SK-N-SH treated with all-trans-retinoic acid at 6 μM for 48 hours (cell line): Measurements from ENCODE around the gene XRCC4.
"Not testable (repeated sequence)": the region's sequence is repeated elsewhere in the genome, so short reads cannot be mapped to it uniquely, and the experiment has no call there.

Source experiments
- ATAC-seq: fragments of 200-7000 bp; cut with Tn5 transposase; 3 replicates; pipeline ENCODE4 v1.9.1; 2020; ENCODE audit warnings: mild to moderate bottlenecking, moderate library complexity
- ARNTL ChIP-seq: fragments of 450-650 bp; formaldehyde crosslinking; IDR thresholded peaks from 2 replicates; pipeline ENCODE4 v1.5.0; 2020; ENCODE audit warnings: low read depth, mild to moderate bottlenecking, moderate library complexity, borderline replicate concordance
- CSDC2 ChIP-seq: fragments of 250-450 bp; sonication (Bioruptor Pico); IDR thresholded peaks from 2 replicates; pipeline ENCODE4 v1.5.0; 2020; ENCODE audit warnings: mild to moderate bottlenecking, moderate library complexity
- ESRRG ChIP-seq: fragments of 250-450 bp; sonication (Bioruptor Pico); IDR thresholded peaks from 2 replicates; pipeline ENCODE4 v1.6.1; 2021; ENCODE audit warnings: mild to moderate bottlenecking
- GLIS3 ChIP-seq: fragments of 250-450 bp; sonication (Bioruptor Pico); IDR thresholded peaks from 2 replicates; pipeline ENCODE4 v1.5.0; 2020; ENCODE audit warnings: mild to moderate bottlenecking, moderate library complexity
- ISL1 ChIP-seq: fragments of 250-450 bp; sonication (Bioruptor Pico); IDR thresholded peaks from 2 replicates; pipeline ENCODE4 v2.1.2; 2022; ENCODE audit warnings: mild to moderate bottlenecking, moderate library complexity
- OSR1 ChIP-seq: fragments of 250-450 bp; sonication (Bioruptor Pico); IDR thresholded peaks from 2 replicates; pipeline ENCODE4 v1.8.0; 2022; ENCODE audit warnings: moderate library complexity, mild to moderate bottlenecking, inconsistent platforms
- PPARA ChIP-seq: fragments of 250-450 bp; sonication (Bioruptor Pico); IDR thresholded peaks from 2 replicates; pipeline ENCODE4 v1.5.0; 2020; ENCODE audit warnings: mild to moderate bottlenecking, borderline replicate concordance
- RARB ChIP-seq: fragments of 250-450 bp; sonication (Bioruptor Pico); IDR thresholded peaks from 2 replicates; pipeline ENCODE4 v1.8.0; 2021; ENCODE audit warnings: mild to moderate bottlenecking, moderate library complexity
- SNAI2 ChIP-seq: fragments of 250-450 bp; sonication (Bioruptor Pico); IDR thresholded peaks from 2 replicates; pipeline ENCODE4 v1.5.0; 2020; ENCODE audit warnings: mild to moderate bottlenecking, moderate library complexity
- TCF4 ChIP-seq: fragments of 250-450 bp; sonication (Bioruptor Pico); IDR thresholded peaks from 2 replicates; pipeline ENCODE4 v1.8.0; 2021; ENCODE audit warnings: mild to moderate bottlenecking, moderate library complexity, borderline replicate concordance
- TOX ChIP-seq: fragments of 250-450 bp; sonication (Bioruptor Pico); IDR thresholded peaks from 2 replicates; pipeline ENCODE4 v1.8.0; 2021; ENCODE audit warnings: mild to moderate bottlenecking, moderate library complexity, borderline replicate concordance
- ZC3H10 ChIP-seq: fragments of 250-450 bp; sonication (Bioruptor Pico); IDR thresholded peaks from 2 replicates; pipeline ENCODE4 v1.5.1; 2021; ENCODE audit warnings: mild to moderate bottlenecking, moderate library complexity
- ZFP30 ChIP-seq: fragments of 450-650 bp; formaldehyde crosslinking; IDR thresholded peaks from 2 replicates; pipeline ENCODE4 v1.5.0; 2022; ENCODE audit warnings: mild to moderate bottlenecking, moderate library complexity
- ZNF565 ChIP-seq: fragments of 450-650 bp; formaldehyde crosslinking; conservative IDR thresholded peaks from 2 replicates; pipeline ENCODE4 v1.5.0; 2020; ENCODE audit warnings: low read depth, mild to moderate bottlenecking, moderate library complexity
- ZNF70 ChIP-seq: fragments of 450-650 bp; formaldehyde crosslinking; IDR thresholded peaks from 2 replicates; pipeline ENCODE4 v1.5.0; 2020; ENCODE audit warnings: mild to moderate bottlenecking, moderate library complexity
- ZNF8 ChIP-seq: fragments of 450-650 bp; formaldehyde crosslinking; IDR thresholded peaks from 2 replicates; pipeline ENCODE4 v1.5.0; 2020; ENCODE audit warnings: mild to moderate bottlenecking, moderate library complexity
- TF ChIP-seq, protein P1 (sequence below): fragments of 250-450 bp; sonication (Bioruptor Pico); IDR thresholded peaks from 2 replicates; pipeline ENCODE4 v1.5.1; 2020; ENCODE audit warnings: low read depth, mild to moderate bottlenecking, moderate library complexity
- TF ChIP-seq, protein P2 (sequence below): fragments of 250-450 bp; sonication (Bioruptor Pico); IDR thresholded peaks from 2 replicates; pipeline ENCODE4 v1.8.0; 2020; ENCODE audit warnings: mild to moderate bottlenecking, moderate library complexity, borderline replicate concordance
- TF ChIP-seq, protein P3 (sequence below): fragments of 250-450 bp; sonication (Bioruptor Pico); IDR thresholded peaks from 2 replicates; pipeline ENCODE4 v1.5.0; 2020; ENCODE audit warnings: mild to moderate bottlenecking, moderate library complexity

Gene XRCC4

DNA sequence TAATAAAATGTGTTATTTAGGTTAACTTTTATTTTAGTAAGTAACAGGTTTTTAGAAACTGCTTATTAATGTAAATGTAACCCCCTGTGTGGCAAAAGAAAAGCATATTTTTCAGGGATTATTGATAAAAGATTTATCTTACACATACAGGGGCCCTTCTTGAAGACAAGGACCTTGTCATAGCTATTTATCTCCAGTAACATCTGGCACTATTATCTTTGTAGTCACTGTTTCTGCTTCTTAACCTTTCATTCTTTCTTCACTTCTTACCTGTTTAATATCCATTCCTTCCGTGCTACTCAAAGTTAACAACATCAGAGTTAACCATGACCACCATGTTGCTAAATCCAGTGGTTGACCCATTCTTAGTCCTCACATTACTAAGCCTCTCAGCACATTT lies 276.4 kb downstream of the XRCC4 start (continued):
- TF ChIP-seq, protein P1, sequence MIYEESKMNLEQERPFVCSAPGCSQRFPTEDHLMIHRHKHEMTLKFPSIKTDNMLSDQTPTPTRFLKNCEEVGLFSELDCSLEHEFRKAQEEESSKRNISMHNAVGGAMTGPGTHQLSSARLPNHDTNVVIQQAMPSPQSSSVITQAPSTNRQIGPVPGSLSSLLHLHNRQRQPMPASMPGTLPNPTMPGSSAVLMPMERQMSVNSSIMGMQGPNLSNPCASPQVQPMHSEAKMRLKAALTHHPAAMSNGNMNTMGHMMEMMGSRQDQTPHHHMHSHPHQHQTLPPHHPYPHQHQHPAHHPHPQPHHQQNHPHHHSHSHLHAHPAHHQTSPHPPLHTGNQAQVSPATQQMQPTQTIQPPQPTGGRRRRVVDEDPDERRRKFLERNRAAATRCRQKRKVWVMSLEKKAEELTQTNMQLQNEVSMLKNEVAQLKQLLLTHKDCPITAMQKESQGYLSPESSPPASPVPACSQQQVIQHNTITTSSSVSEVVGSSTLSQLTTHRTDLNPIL (CRISPR knock-in tag): no peak
- TF ChIP-seq ISL1: no peak
- no peak for TF ChIP-seq GLIS3
- no peak for TF ChIP-seq ESRRG (CRISPR knock-in tag)
- TF ChIP-seq TOX (CRISPR knock-in tag): no peak
- no peak for TF ChIP-seq RARB (CRISPR knock-in tag)
- TF ChIP-seq CSDC2 (CRISPR knock-in tag): no peak
- no peak for TF ChIP-seq OSR1 (CRISPR knock-in tag)
- TF ChIP-seq TCF4 (CRISPR knock-in tag): no peak
- TF ChIP-seq ZNF8 (CRISPR knock-in tag): no peak
- TF ChIP-seq ZC3H10 (CRISPR knock-in tag): no peak

DNA sequence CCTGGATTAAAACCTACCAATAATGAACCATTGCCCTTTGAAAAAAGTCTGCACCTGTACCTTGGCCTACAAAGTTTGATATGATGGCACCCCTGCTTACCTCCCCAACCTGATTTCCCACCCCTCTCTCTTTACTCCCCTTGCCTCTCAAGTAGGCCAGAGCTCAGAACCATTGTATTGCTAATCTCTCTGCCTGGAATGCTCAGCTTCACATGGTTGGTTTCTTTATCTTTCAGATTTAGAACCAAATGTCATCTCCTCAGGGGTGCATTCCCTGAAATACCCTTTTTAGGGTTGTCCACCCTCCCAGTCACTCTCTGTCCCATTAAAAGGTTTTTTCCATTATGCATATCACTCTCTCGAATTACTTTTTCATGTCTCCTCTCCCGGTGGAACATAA lies 277.6 kb downstream of the XRCC4 start:
- TF ChIP-seq, protein P2, sequence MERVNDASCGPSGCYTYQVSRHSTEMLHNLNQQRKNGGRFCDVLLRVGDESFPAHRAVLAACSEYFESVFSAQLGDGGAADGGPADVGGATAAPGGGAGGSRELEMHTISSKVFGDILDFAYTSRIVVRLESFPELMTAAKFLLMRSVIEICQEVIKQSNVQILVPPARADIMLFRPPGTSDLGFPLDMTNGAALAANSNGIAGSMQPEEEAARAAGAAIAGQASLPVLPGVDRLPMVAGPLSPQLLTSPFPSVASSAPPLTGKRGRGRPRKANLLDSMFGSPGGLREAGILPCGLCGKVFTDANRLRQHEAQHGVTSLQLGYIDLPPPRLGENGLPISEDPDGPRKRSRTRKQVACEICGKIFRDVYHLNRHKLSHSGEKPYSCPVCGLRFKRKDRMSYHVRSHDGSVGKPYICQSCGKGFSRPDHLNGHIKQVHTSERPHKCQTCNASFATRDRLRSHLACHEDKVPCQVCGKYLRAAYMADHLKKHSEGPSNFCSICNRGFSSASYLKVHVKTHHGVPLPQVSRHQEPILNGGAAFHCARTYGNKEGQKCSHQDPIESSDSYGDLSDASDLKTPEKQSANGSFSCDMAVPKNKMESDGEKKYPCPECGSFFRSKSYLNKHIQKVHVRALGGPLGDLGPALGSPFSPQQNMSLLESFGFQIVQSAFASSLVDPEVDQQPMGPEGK (CRISPR knock-in tag): no peak
- TF ChIP-seq RARB (CRISPR knock-in tag) (no peak), ZNF565 (no peak), SNAI2 (no peak), ESRRG (CRISPR knock-in tag) (no peak), ISL1 (no peak), ZC3H10 (CRISPR knock-in tag) (no peak), TCF4 (CRISPR knock-in tag) (no peak), PPARA (CRISPR knock-in tag) (no peak)
- TF ChIP-seq, protein P1 (CRISPR knock-in tag): no peak
- no peak for ATAC-seq

- not testable (repeated sequence) for ATAC-seq
These were observed 278.2 kb downstream of the XRCC4 start for GRCh38 chr5:83355482-83356014.

GRCh38 chr5:83357621-83358231 lies 280.4 kb downstream of the XRCC4 start:
- TF ChIP-seq ZNF70 (CRISPR knock-in tag): no peak
- TF ChIP-seq, protein P2 (CRISPR knock-in tag): no peak
- no peak for TF ChIP-seq ARNTL (CRISPR knock-in tag)
- no peak for TF ChIP-seq ZFP30 (CRISPR knock-in tag)
- TF ChIP-seq ISL1: no peak
- no peak for TF ChIP-seq RARB (CRISPR knock-in tag)
- TF ChIP-seq, protein P3, sequence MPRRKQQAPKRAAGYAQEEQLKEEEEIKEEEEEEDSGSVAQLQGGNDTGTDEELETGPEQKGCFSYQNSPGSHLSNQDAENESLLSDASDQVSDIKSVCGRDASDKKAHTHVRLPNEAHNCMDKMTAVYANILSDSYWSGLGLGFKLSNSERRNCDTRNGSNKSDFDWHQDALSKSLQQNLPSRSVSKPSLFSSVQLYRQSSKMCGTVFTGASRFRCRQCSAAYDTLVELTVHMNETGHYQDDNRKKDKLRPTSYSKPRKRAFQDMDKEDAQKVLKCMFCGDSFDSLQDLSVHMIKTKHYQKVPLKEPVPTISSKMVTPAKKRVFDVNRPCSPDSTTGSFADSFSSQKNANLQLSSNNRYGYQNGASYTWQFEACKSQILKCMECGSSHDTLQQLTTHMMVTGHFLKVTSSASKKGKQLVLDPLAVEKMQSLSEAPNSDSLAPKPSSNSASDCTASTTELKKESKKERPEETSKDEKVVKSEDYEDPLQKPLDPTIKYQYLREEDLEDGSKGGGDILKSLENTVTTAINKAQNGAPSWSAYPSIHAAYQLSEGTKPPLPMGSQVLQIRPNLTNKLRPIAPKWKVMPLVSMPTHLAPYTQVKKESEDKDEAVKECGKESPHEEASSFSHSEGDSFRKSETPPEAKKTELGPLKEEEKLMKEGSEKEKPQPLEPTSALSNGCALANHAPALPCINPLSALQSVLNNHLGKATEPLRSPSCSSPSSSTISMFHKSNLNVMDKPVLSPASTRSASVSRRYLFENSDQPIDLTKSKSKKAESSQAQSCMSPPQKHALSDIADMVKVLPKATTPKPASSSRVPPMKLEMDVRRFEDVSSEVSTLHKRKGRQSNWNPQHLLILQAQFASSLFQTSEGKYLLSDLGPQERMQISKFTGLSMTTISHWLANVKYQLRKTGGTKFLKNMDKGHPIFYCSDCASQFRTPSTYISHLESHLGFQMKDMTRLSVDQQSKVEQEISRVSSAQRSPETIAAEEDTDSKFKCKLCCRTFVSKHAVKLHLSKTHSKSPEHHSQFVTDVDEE (CRISPR knock-in tag): no peak
- TF ChIP-seq, all 23 proteins: peak for 0
- no peak for ATAC-seq
